DMS53 (cell line): ENCODE data around the gene STK35.

ENCODE experiments used
- DNase-seq: peaks from one replicate; lab custom pipeline; 2025; lab: John Stamatoyannopoulos, UW

STK35 gene

GRCh38 chr20:2133318-2134183 is 31.9 kb downstream of the STK35 start:
- DNase-seq, result no peak

- DNase-seq, result no peak
Observed at GRCh38 chr20:2135013-2135412, 33.4 kb downstream of the STK35 start.

- no peak for DNase-seq
Observed at GRCh38 chr20:2136275-2136674, 34.6 kb downstream of the STK35 start.

GRCh38 chr20:2137552-2138201 is 36.0 kb downstream of the STK35 start:
- DNase-seq, result no peak

GRCh38 chr20:2138396-2138795 is 36.8 kb downstream of the STK35 start:
- no peak for DNase-seq

GRCh38 chr20:2139250-2139649 is 37.6 kb downstream of the STK35 start:
- no peak for DNase-seq

- no peak for DNase-seq
Observed at GRCh38 chr20:2139736-2140135, 38.1 kb downstream of the STK35 start.

- no peak for DNase-seq
Observed at GRCh38 chr20:2140561-2140960, 38.9 kb downstream of the STK35 start.

- DNase-seq, result no peak
Observed at GRCh38 chr20:2141600-2142575, 40.3 kb downstream of the STK35 start.

GRCh38 chr20:2142649-2143048 is 41.0 kb downstream of the STK35 start:
- DNase-seq, result no peak

GRCh38 chr20:2143594-2143993 is 42.0 kb downstream of the STK35 start:
- DNase-seq, result no peak

GRCh38 chr20:2144850-2145249 is 43.2 kb downstream of the STK35 start:
- DNase-seq, result no peak

GRCh38 chr20:2145376-2145775 is 43.7 kb downstream of the STK35 start:
- no peak for DNase-seq

GRCh38 chr20:2146080-2146867 is 44.6 kb downstream of the STK35 start:
- DNase-seq, result no peak

GRCh38 chr20:2149507-2149906 is 47.9 kb downstream of the STK35 start:
- no peak for DNase-seq

GRCh38 chr20:2150660-2151059 is 49.0 kb downstream of the STK35 start:
- DNase-seq, result no peak

- DNase-seq, result peak; percentile 19
Observed at GRCh38 chr20:2151858-2152281, 50.2 kb downstream of the STK35 start.

- no peak for DNase-seq
Observed at GRCh38 chr20:2152317-2152716, 50.7 kb downstream of the STK35 start.

- no peak for DNase-seq
Observed at GRCh38 chr20:2153326-2153725, 51.7 kb downstream of the STK35 start.

GRCh38 chr20:2156224-2156623 is 54.6 kb downstream of the STK35 start:
- no peak for DNase-seq
